OCI-LY3 (cell line): Measurements from ENCODE around the gene ST3GAL3.
A peak's percentile ranks its signal among the peaks of the same experiment; 100 is the strongest.

ENCODE experiments used
- H2AFZ ChIP-seq: fragments of 200-600, 300-600 bp; shearing (Covaris generic); 2 replicates; pipeline ENCODE4 v1.6.0; 2014; ENCODE audit warnings: antibody characterized with exemption, low read depth, low read length
- H3K27ac ChIP-seq: fragments of 200-600, 300-600 bp; sonication (generic); 2 replicates; pipeline ENCODE4 v1.5.1; 2014; ENCODE audit warnings: mild to moderate bottlenecking, low read length, moderate library complexity, mixed read lengths
- H3K27me3 ChIP-seq: fragments of 200-600, 300-600 bp; sonication (generic); 2 replicates; pipeline ENCODE4 v1.6.1; 2014; ENCODE audit warnings: low read depth, low read length, mixed read lengths
- H3K36me3 ChIP-seq: fragments of 200-600, 300-600 bp; sonication (generic); replicated peaks from 2 replicates; pipeline ENCODE3; 2014; ENCODE audit warnings: low read depth, low read length, mixed read lengths
- H3K4me1 ChIP-seq: fragments of 300-600, 200-600 bp; sonication (generic); 2 replicates; pipeline ENCODE4 v1.6.1; 2014; ENCODE audit warnings: low read length, mixed read lengths
- H3K4me2 ChIP-seq: fragments of 200-600, 300-600 bp; sonication (generic); 2 replicates; pipeline ENCODE4 v1.6.1; 2014; ENCODE audit warnings: low read length, mixed read lengths
- H3K4me3 ChIP-seq: fragments of 300-600, 200-600 bp; sonication (generic); 2 replicates; pipeline ENCODE4 v1.5.1; 2014; ENCODE audit warnings: antibody characterized with exemption, mild to moderate bottlenecking, low read length, moderate library complexity
- H3K79me2 ChIP-seq: fragments of 300-600, 200-600 bp; shearing (Covaris generic); 2 replicates; pipeline ENCODE4 v1.6.1; 2014; ENCODE audit warnings: mild to moderate bottlenecking, low read length, mixed read lengths
- H3K9ac ChIP-seq: fragments of 300-600, 200-600 bp; shearing (Covaris generic); 2 replicates; pipeline ENCODE4 v1.6.0; 2014; ENCODE audit warnings: mild to moderate bottlenecking, low read length, moderate library complexity
- H3K9me3 ChIP-seq: fragments of 200-600, 300-600 bp; shearing (Covaris generic); 2 replicates; pipeline ENCODE4 v1.6.1; 2014; ENCODE audit warnings: low read length, mixed read lengths; ENCODE audit not compliant: insufficient read depth
- H4K20me1 ChIP-seq: fragments of 200-600, 300-600 bp; sonication (generic); 2 replicates; pipeline ENCODE4 v1.6.1; 2016; ENCODE audit warnings: low read length, mixed read lengths; ENCODE audit not compliant: insufficient read depth
- CTCF ChIP-seq: fragments of 200-600, 300-600 bp; sonication (generic); IDR thresholded peaks from 2 replicates; pipeline ENCODE4 v1.5.1; 2014; ENCODE audit warnings: antibody characterized with exemption, low read length, low read depth
- EZH2phosphoT487 ChIP-seq: fragments of 200-600 bp; shearing (Covaris generic); IDR thresholded peaks from 2 replicates; pipeline ENCODE4 v1.6.1; 2018; ENCODE audit warnings: antibody characterized with exemption, mixed run types, low read depth

Gene ST3GAL3

GRCh38 chr1:43980255-43981134 is 273.2 kb downstream of the ST3GAL3 start:
- Histone ChIP-seq H3K27ac (peak overlapping the region; percentile 30; the same call in 1 of the 2 replicates), H3K4me1 (peaks cover 25% of the 10 kb centered on the region), H3K79me2 (peaks cover 71% of the 10 kb centered on the region), H2AFZ (no peak overlapping the region), H3K36me3 (peaks cover 20% of the 10 kb centered on the region), H3K9ac (peak overlapping the region; percentile 84), H3K27me3 (no peaks in the 10 kb centered on the region), H3K4me2 (peak overlapping the region; percentile 80), H3K9me3 (no peaks in the 10 kb centered on the region), H3K4me3 (peak overlapping the region; percentile 96), H4K20me1 (peaks cover 4% of the 10 kb centered on the region; the same call in 1 of the 2 replicates)
- no peak for TF ChIP-seq EZH2phosphoT487
- TF ChIP-seq CTCF: no peak
